Activated CD4-positive, alpha-beta T cell treated with anti-CD3 and anti-CD28 coated beads for 48 hours (primary cell): Measurements from ENCODE around the gene KCNQ4.

Source experiments
- DNase-seq: peaks from one replicate; pipeline ENCODE4 v3.0.0-alpha.2; 2020

Gene KCNQ4

DNA sequence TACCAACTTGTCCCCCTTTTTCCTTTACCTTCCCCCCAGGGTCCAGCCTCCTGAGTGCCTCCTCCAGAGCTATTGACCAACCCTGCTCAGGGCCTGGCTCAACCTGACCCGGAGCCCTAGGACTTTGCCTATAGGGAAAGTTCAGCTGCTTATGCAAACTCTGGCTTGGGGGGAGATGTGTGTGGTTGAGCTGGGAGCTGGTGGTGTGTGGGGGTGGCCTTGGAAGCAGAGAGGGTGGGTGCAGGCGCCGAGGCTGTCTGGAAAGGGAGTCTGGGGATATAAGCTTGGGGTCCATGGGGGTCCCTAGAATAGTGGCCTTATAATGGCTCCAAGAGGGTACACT, 14.1 kb downstream of the KCNQ4 start:
- no peak for DNase-seq

DNA sequence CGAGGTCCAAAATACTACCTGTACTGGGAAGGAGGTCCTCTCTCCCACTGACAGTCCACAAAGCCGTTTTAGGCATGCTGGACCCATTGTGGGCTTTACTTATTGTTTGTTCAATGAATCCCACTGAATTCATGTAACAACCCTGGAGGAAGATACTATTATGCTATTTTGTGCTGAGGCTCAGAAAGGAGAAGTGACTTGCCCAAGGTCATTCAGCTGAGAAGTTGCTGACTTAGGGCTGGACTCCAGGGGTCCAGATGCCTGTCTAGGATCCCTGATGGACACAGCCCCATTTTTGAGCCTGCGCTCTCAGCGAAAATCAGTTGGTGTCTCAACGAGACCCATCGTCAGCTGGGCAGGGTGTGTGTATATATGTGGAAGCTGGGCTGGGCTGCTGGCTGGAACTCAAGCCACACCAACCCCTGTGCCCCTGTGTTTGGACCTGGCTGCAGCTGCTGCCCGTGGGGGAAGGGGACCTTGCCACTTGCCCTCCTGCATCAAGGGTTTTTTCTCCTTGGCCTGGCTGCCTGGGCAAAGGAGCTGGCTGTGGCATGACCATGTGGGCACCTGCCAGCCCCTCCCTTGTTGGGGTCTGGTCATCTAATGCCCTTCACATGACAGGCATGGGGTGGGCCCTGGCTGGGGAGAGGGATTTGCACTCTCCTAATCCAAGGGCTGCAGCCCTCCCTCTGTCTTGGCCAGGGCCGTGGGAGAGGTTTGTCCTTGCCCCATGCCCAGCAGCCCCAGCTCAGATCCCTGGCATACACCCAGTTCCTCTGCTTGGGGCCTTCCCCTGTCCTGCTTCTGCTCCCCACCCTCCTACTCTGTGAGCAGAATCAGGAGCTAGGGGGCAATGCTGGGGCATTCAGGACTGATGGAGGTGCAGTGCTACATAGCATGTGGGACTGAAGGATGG, 15.0 kb downstream of the KCNQ4 start:
- no peak for DNase-seq

DNA sequence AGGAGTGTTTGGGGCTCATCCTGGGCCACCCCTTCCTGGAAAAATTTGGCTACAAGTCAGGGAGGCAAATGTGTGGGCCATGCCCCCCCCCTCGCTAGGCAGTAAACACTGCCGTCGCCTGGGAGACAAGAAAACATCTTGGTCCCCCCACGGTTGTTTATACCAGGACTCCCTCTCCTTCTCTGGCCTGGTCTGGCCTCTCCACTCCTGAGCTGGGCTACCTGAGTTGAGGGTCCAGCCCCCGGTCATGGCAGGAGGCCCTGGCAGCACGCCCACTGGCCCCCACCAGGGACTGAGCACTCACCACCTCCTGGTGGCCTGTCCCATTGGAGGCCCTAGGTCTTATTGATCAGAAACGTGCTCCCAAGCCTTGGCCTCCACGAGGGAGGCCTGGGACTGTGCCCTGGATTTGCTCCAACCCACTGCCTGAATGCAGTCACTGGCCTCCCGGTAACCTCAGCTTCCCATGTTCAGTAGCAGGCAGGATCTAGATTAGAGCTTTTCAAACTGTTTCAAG, 15.8 kb downstream of the KCNQ4 start:
- no peak for DNase-seq

DNA sequence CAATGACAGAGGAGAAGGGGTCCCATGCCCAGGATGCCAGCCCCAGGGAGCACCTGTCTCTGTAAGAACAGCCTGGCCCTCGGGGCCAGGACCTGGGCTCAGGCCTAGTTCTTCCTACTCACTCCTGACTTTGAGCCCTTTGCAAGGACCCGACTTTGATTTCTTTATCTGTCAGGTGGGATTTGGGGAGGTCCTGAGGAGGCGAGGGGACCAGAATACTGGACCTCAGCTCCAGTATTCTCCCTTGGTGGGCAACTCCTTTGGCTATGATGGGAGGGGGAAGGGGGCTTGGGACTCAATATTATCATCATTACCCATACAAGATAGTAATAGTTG, 18.1 kb downstream of the KCNQ4 start:
- DNase-seq: no peak

DNA sequence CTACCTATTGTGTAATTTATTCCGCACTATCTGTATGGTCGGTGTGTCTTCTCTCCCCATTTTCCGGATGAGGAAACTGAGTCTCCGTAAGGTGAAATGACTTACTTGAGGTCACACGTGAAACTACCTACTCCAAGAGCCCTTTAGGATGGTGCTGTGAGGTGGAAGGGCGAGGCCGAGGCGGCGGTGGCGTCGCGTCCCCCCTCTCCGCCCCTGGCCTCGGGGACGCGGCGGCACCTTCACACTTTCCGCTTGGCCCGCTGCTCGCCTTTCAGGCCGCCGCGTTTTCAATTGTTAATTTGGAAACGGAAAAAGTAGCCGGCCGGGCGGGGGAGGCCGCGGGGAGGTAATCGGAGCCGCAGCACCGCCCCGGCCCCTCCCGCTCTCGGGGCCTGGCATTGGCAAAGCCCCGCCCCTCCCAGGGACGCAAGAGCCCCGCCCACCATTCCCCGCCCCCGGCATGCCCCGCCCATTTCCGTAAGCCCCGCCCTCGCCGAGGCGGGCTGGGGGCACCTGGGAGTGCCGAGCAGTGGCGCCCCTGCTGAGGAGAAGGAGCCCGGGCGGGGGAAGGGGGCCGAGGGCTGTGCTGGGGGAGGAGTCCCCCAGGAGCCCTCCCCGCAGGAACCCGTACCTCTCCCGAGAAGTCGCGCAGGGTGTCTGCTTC, 18.6 kb downstream of the KCNQ4 start:
- peak; percentile 90 for DNase-seq

DNA sequence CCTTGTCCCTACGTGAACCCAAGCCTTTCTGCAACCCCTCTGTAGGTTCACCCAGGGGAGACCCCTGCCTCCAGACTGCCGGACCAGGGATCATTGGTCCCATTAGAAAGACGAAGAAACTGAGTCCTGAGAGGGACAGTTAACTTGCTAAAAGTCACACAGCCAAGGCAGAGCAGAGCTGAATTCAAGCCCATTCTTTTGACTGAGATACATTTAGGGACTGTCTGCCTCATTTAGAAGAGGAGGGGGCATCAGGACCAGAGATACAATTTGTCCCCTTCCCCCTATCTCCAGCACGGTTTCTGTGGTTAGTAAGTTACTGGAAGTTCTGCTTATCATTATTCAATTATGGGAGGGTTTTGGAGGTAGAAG, 19.1 kb downstream of the KCNQ4 start:
- DNase-seq: no peak

DNA sequence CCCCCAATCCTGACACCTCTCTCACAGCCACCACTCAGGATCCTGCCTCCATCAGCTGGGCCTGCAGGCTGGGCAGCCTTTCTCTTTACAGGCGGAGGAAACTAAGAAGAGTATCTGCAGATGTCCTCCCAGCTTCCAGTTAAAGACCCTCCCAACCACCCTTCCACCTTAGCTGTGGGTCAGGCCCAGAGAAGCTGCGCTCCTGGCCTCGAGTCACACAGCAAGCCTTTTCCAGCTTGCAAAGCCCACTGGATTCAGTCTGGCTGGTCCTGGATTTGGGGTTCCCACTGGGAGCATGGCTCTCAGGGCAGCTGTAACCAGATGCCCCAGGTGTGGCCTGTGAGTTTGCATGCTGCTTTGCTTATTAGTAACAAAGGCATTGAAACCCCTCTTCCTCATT, 19.9 kb downstream of the KCNQ4 start:
- DNase-seq: no peak

DNA sequence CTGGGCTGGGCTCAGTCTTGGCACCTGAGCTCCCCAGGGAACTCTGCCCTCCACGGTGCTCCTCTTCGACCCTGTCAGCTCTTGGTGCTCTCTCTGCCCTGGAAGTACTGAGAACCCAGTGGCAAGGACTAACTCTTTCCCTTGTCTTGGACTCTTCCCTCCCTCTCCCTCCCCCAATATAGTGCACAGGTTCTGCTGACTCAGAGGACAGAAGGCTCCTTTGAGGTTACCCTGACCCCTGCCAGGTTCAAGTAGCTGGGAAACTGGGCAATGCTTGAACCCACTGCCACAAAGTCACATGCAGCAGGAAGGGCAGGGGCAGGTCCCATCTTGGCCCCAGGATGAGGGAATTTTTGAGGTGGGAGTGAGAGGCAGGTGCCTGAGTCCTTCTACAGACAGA, 20.3 kb downstream of the KCNQ4 start:
- no peak for DNase-seq

DNA sequence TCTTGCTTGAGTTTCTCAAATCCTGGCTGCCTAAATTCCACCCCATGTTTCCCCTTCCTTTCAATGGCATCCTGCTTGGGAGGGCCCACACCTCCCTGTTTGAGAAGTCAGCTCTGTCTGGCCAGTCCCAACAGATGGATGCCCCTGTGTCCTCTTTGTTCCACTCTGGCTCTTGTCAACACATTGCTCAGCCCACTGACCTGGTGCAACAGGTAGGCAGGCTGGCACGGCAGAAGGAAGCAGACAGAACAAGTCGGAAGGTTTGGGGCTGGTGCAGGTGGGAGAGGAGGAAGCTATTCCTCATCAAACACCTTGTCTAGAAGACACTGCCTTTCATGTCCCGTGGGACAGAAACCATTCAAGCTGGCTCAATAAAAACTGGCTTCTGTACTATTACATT, 22.7 kb downstream of the KCNQ4 start:
- DNase-seq: no peak

DNA sequence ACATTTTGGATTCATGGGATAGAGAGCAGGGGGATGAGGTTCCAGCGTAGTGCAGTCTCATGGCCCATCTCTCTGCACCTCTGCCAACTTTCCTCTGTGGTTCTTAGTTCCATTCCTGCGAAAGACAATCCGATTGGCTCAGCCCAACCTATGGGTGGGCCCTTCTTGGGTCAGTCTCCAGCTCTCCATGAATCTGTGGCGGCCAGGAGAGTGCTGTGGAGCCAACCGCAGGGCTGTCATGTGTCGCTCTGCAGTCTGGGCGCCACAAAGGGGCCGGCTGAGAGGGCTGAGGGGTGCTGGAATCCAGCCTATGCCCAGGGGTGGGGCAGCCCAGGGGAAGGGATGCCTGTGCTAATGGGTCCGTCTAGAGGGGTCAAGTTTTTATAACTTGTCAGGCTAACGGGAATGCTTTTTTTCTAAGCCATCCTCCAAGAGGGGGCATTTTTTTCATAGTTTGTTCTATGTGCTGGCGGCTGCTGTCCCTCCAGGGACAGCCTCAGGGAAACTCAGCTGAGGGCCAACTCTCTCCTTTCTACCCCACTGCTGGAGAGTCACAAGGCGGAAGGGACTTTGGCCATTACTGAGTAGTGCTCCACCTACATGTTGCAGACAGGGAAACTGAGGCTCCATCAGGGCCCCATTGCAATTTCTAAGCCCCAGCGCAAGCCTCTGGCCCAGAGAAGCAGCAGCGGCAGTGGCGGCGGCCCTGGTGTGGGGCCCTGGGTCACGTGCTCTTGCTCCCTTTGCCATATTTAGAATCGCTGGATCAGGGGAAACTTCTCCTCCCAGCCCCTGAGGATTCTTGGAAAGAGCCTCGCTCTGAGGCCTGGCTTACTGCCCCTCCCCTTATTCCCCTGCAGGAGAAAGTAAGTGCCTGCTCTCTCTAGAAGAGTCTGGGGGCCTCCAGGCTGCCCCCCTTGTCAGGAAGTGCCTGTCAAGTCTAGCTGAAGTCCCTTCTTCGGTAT, 23.4 kb downstream of the KCNQ4 start:
- no peak for DNase-seq

DNA sequence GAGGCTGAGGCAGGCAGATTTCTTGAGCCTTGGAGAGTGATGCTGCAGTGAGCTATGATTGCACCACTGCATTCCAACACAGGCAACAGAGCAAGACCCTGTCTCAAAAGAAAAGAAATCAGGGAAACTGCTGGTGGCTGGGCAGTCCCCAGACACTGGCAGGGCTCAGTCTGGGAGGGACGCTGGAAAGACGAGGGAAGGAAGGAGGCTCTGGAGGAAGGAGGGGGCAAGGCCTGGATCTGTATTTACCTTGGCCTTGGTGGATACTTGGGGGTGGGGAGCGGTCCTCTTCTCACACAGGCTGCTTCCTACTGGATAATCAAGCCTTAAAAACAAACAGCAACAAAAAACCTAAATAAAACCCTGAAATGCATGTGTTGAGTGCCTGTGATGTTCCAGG, 24.4 kb downstream of the KCNQ4 start:
- no peak for DNase-seq

DNA sequence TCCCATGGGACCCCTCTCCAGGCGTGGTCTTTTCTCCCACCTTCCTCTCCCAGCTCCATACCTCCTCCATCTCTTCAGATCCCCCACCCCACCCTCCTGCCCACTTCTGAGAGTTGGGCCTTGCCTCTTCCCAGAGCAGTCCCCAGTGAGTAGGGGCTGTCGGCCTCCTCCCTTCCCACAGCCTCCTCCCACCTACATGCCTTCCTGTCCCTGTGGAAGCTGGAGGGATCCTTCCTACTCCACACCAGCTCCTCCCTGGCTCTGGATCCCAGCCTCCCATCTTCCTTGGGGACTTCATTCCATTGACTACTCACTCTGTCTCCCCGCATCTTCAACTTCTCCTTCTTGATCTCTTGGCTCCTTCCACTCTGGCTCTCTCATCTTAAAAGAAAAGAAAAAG, 24.9 kb downstream of the KCNQ4 start:
- no peak for DNase-seq

DNA sequence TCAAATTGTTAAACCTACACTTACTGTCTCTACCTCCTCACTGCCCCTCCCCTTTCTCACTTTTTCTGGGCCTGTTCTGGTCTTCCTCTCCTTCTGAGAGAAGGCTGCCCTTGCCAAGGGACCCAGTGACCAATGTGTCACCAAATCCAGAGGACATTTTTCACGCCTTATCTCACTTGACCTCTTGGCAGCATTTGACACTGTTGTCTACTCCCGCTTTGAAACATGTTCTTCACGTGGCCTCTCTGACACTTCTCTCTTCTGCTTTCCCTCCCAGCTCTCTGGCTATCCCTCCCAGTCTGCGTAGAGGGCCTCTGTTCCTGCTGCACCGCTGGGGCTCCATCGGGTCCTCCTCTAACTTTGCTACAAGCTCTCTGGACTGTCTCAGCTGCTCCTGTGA, 25.3 kb downstream of the KCNQ4 start:
- DNase-seq: no peak

DNA sequence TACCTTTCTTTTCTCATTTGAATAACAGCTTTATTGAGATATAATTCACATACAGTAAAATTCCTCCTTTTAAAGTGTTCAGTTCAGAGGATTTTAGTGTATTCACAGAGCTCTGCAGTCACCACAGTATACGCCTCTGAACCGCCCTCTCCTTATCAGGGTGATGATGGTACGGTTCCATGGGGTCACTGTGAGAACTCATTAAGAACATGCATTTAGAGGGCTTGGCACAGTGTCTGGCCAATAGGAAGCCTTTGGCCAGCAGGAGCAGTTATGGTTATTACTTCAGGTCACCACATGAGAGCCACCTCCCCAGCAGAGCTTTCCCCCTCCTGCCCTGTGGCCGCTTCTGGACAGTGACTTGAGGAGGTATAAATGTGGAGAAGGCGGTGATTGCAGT, 27.3 kb downstream of the KCNQ4 start:
- DNase-seq: no peak

DNA sequence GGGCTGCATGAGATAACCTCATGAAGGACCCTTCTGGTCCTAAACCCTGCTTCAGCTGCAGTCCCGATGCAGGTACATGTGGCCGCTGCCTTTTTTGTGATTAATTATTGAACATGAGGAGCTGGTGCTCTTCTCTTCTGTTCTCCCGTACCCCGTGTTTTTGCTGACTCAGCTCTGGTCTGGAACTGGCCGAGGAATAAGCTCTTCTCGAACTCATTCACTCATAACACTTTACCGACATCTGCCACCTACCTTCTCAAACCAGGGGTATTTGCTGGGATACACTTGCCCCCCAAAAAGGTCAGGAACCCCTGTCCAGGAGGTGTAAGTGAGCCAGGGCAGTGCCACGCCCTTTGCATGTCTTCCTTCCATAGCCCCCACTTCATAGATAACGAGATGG, 31.8 kb downstream of the KCNQ4 start:
- DNase-seq: no peak

DNA sequence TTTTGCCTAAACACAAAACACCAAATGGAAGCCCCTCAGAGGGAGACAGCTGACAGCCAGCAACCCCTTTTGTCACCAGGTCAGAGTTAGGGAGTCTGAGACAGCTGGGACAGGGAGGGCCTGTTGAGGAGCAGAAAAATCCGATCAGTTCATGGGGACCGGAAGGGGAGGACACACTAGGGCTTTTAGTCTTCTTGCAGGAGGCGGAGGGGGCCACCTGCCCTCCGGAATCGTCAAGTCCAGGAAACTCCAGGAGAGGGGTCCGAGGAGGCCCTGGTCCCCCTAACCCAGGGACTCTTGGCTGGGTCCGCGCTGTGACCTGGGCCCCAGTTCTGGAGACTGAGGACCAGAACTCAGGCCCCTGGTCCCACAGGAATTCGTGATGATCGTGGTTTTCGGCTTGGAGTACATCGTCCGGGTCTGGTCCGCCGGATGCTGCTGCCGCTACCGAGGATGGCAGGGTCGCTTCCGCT, 34.2 kb downstream of the KCNQ4 start:
- no peak for DNase-seq

DNA sequence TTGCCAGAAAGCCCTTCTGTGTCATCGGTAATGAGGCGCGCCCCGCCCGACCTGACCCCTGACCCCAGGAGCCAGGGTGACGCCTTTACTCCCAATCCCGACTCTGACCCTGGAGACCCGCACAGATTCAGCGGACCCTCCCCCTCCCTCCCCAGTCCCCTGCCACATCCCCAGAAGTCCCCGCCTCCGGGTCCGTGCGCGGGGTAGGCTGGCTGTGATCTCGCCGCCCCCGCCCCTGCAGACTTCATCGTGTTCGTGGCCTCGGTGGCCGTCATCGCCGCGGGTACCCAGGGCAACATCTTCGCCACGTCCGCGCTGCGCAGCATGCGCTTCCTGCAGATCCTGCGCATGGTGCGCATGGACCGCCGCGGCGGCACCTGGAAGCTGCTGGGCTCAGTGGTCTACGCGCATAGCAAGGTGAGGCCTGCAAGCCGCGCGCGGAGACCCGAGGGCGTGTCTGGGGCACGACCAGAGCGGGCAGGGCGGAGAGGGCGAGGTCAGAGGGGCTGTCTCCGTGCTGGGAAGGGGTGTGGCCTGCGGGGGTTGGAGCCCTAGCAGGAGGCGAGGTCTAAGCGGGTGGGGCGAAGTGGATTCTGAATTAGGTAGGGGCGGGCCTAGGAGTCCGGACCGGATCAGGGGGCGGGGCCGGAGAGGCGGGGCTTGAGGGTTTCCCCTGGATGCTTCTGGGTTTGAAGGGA, 34.8 kb downstream of the KCNQ4 start:
- peak; percentile 91 for DNase-seq

DNA sequence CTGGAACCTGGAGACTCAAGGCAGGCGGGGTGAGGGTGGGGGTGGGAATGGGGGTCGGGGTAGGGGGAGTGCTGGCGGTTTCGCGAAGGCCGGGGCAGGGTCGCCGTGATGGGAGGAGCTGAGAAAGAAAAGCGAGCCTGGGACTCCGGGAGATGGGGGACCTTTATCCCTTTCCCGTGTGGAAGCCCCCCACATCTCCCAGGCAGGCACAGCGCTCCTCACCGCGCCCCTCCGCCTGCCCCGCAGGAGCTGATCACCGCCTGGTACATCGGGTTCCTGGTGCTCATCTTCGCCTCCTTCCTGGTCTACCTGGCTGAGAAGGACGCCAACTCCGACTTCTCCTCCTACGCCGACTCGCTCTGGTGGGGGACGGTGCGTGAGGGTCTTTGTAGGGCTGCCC, 35.5 kb downstream of the KCNQ4 start:
- no peak for DNase-seq

DNA sequence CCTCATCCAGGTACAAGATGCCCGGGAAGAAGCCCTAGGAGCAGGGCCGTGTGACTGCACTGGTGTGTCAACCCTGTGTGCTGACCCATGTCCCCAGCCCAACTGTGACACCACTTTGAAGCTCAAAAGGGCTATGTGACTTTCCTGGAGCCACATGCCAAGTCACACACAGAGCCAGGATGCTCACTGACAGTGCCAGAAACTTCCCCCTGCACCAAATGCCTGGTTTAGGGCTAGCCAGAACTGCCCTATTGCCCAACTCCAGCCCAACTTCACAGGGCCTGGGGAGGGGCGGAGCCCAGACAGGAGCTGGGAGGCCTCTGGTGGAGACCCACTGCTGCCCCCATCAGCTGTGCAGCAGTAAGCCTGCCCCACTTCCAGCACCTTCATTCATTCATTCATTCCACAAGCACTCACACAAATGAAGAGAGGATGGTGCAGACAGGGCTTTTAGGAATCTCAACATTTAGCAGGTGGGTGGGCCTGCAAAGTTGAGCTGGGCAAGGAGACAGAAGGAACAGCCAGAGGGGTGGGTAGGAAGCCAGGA, 36.7 kb downstream of the KCNQ4 start:
- DNase-seq: no peak

DNA sequence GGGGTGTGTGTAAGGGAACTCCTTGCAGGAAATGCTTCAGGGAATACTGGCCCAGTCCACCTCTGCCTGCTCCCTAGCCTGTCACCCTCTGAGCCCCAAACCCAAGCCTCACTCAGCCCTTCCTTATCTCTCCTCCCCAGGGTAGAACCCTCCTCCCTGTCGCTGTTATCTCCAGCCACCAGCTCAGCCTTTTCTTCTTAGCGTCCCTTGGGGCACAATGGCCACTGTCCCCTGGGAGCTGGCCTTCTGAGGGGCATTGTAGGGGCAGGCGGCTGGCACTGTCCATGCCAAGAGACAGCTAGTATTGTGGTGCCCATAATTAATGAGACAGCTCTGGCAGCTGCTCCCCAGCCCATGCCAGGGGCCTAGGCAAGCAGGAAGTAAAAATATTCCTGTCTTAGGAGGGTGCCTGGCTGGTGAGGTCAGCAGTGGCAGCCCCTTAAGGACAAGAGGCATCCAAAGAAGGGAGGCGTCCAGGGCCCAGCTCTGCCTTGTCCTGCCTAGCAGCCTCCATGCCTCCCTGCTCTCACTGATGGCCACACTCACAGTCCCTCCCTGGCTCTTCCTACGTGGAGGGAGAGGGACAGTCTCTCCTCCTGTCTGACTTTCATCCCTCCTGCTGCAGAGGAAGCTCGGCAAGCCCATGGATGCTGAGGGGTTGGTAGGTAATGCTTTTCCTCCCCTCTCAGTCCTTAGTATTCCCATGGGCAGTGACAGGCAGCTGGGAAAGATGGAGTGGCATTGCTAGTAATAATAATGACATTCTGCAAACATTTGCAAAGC, 37.5 kb downstream of the KCNQ4 start:
- no peak for DNase-seq

DNA sequence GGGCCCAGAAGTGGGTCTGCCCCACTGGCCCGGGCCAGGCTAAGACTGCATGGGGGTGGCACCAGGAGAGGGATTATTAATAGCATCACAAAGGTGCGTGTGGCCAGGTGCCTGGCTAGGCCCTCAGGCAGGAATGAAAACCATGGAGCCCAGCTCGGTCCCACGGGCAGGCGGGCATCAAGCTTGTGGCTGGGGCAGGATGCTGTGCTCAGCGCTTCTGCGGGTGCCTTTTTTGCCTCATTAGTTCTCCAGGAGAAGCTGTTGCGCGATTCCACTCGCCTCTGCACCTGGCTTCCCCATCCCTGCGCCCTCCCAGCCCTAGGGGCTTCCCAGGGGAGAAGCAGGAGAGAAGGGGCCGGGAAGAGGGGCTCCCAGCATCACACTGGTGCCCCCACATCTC, 39.3 kb downstream of the KCNQ4 start:
- DNase-seq: no peak

DNA sequence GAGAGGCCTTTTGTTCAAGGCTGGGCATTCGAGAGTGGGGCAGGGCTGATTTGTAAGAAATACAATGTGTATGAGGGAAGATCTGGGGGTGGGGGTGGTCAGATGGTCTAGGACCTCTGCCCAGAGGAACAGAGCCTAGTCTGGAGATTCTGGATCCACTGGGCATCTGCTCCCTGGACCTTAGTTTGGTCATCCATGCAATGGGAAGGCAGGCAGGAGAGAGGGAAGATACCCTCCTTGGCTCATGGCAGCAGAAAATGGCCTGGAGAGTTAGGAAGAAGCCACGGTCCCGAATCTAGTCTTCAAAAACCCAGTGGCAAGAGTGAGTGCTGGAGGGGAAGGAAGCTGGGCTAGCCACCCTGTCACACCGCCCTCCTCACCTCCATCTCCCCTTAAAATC, 39.8 kb downstream of the KCNQ4 start:
- no peak for DNase-seq
